ENCODE results near the gene CLIP3. TPM values are rescaled to one million over a fixed set of nuclear protein-coding genes. Genes with fewer than 3 reads are reported as not detected.

CLIP3 gene
- total RNA-seq, 2 experiments from 2014 or later, result 0.47 to 0.85 TPM

DNA sequence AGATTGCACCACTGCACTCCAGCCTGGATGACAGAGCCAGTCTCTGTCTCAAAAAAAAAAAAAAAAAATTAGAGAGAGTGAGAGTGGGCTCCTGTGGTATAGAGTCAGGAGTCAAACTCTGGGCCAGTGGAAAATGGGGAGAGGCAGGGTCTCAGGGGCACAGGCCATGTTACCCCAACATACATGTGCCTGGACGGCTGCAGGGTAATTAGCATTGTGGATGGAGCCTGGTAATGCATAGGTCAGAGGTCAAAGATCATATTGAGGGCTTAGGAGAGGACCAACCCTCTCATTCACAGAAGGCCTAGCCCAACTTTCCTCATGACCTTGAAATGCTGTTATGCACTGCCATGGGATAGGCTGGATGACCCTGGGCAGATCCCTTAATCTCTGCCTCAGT, 7.1 kb downstream of the CLIP3 start:
- TF ChIP-seq, protein P1, sequence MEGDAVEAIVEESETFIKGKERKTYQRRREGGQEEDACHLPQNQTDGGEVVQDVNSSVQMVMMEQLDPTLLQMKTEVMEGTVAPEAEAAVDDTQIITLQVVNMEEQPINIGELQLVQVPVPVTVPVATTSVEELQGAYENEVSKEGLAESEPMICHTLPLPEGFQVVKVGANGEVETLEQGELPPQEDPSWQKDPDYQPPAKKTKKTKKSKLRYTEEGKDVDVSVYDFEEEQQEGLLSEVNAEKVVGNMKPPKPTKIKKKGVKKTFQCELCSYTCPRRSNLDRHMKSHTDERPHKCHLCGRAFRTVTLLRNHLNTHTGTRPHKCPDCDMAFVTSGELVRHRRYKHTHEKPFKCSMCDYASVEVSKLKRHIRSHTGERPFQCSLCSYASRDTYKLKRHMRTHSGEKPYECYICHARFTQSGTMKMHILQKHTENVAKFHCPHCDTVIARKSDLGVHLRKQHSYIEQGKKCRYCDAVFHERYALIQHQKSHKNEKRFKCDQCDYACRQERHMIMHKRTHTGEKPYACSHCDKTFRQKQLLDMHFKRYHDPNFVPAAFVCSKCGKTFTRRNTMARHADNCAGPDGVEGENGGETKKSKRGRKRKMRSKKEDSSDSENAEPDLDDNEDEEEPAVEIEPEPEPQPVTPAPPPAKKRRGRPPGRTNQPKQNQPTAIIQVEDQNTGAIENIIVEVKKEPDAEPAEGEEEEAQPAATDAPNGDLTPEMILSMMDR (IDR thresholded peaks at IDR 0.05), result no peak
- ChIA-PET POLR2A (no interaction called here), CTCF (no interaction called here)
- no peaks in the 10 kb centered on the region for H3K27me3 Mint-ChIP-seq
- Histone ChIP-seq H3K27me3 (ENCODE audit: control insufficient read depth in 1 of 2, insufficient read depth in 2 of 2, low read length in 2 of 2) (no peaks in the 10 kb centered on the region), H3K9me3 (ENCODE audit: control insufficient read depth in 1 of 2, insufficient read depth in 1 of 2, low read length in 2 of 2) (no peaks in the 10 kb centered on the region), H3K27ac (ENCODE audit: low read depth in 1 of 2, low read length in 2 of 2) (no peak overlapping the region), H3K36me3 (ENCODE audit: insufficient read depth, low read length) (peaks cover 10% of the 10 kb centered on the region), H3K4me3 (ENCODE audit: low read length) (no peak overlapping the region), H3K4me1 (ENCODE audit: insufficient read depth, low read length) (no peaks in the 10 kb centered on the region)
- no peaks in the 10 kb centered on the region for H3K9me3 Mint-ChIP-seq
- intact Hi-C loops (cut with DNase I, micrococcal nuclease), result no loop called here
- no peaks in the 10 kb centered on the region for H3K4me1 Mint-ChIP-seq (ENCODE audit: low read depth)
- ATAC-seq (ENCODE audit: poor library complexity) (no peak), DNase-seq (no peak)
- no peak overlapping the region for H3K27ac Mint-ChIP-seq
- H3K4me3 Mint-ChIP-seq, result no peak overlapping the region
- peaks cover 23% of the 10 kb centered on the region for H3K36me3 Mint-ChIP-seq (ENCODE audit: low read depth)

- Histone ChIP-seq H3K27ac (ENCODE audit: low read depth in 1 of 2, low read length in 2 of 2) (no peak overlapping the region), H3K27me3 (ENCODE audit: control insufficient read depth in 1 of 2, insufficient read depth in 2 of 2, low read length in 2 of 2) (no peaks in the 10 kb centered on the region), H3K9me3 (ENCODE audit: control insufficient read depth in 1 of 2, insufficient read depth in 1 of 2, low read length in 2 of 2) (no peaks in the 10 kb centered on the region), H3K4me1 (ENCODE audit: insufficient read depth, low read length) (no peaks in the 10 kb centered on the region), H3K36me3 (ENCODE audit: insufficient read depth, low read length) (peaks cover 10% of the 10 kb centered on the region), H3K4me3 (ENCODE audit: low read length) (no peak overlapping the region)
- H3K4me1 Mint-ChIP-seq (ENCODE audit: low read depth), result no peaks in the 10 kb centered on the region
- DNase-seq (no peak), ATAC-seq (ENCODE audit: poor library complexity) (no peak)
- H3K4me3 Mint-ChIP-seq, result no peak overlapping the region
- no peaks in the 10 kb centered on the region for H3K9me3 Mint-ChIP-seq
- no peaks in the 10 kb centered on the region for H3K27me3 Mint-ChIP-seq
- intact Hi-C loops (cut with DNase I, micrococcal nuclease), result no loop called here
- TF ChIP-seq, protein P1 (IDR thresholded peaks at IDR 0.05), result no peak
- POLR2A ChIA-PET, result interaction anchor here (0.6 kb wide), 1 partner anchor 20 kb away, joined by 4 read pairs; no protein-coding TSS in a partner anchor
- H3K27ac Mint-ChIP-seq, result no peak overlapping the region
- CTCF ChIA-PET, result no interaction called here
- H3K36me3 Mint-ChIP-seq (ENCODE audit: low read depth), result peaks cover 20% of the 10 kb centered on the region
Measured at GRCh38 chr19:36023432-36023831, 9.2 kb downstream of the CLIP3 start.

DNA sequence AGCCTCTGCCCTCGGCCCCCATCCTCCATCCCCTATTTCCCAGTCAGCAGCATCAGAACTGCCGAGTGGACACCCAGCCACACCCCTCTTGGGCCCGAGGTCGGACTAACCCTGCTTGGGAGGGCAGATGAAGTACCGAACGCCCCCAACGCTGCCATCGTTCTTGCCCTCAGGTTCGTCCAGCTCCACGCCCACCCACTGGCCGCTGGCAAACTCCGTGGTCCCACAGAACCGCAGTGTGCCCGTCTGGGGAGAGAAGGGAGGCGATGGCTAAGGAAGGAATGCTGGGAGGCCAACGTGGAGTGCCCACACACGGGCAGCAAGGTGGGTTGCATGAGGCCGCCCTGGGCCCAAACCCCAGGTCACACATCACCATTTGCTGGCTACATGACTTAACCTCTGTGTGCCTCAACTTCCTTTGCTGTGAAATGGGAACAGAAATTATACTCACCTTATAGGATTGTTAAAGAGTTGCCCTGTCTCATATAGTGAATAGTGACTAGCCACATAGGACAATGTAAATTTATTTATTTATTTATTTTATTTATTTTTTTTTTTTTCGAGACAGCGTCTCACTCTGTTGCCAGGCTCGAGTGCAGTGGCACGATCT, 13.5 kb downstream of the CLIP3 start:
- ATAC-seq (ENCODE audit: poor library complexity) (no peak), DNase-seq (no peak)
- peaks cover 15% of the 10 kb centered on the region for H3K36me3 Mint-ChIP-seq (ENCODE audit: low read depth)
- Histone ChIP-seq H3K4me1 (ENCODE audit: insufficient read depth, low read length) (peaks cover 9% of the 10 kb centered on the region), H3K4me3 (ENCODE audit: low read length) (no peak overlapping the region), H3K9me3 (ENCODE audit: control insufficient read depth in 1 of 2, insufficient read depth in 1 of 2, low read length in 2 of 2) (no peaks in the 10 kb centered on the region), H3K27ac (ENCODE audit: low read depth in 1 of 2, low read length in 2 of 2) (no peak overlapping the region), H3K27me3 (ENCODE audit: control insufficient read depth in 1 of 2, insufficient read depth in 2 of 2, low read length in 2 of 2) (no peaks in the 10 kb centered on the region), H3K36me3 (ENCODE audit: insufficient read depth, low read length) (peaks cover 10% of the 10 kb centered on the region)
- CTCF ChIA-PET, result no interaction called here
- no peaks in the 10 kb centered on the region for H3K9me3 Mint-ChIP-seq
- H3K27ac Mint-ChIP-seq, result no peak overlapping the region
- intact Hi-C loops (cut with DNase I, micrococcal nuclease), result no loop called here
- H3K4me3 Mint-ChIP-seq, result no peak overlapping the region
- POLR2A ChIA-PET, result no interaction called here
- H3K27me3 Mint-ChIP-seq, result no peaks in the 10 kb centered on the region
- peaks cover 19% of the 10 kb centered on the region for H3K4me1 Mint-ChIP-seq (ENCODE audit: low read depth)
- TF ChIP-seq, protein P1 (IDR thresholded peaks at IDR 0.05), result no peak
